GM18870 (cell line): ENCODE data around the gene POLD2.

Experiments used
- ATAC-seq: cut with Tn5 transposase; IDR thresholded peaks from one replicate; pipeline ENCODE4 v1.9.1; 2021; ENCODE audit warnings: moderate library complexity; ENCODE audit not compliant: unreplicated experiment

POLD2 gene

DNA sequence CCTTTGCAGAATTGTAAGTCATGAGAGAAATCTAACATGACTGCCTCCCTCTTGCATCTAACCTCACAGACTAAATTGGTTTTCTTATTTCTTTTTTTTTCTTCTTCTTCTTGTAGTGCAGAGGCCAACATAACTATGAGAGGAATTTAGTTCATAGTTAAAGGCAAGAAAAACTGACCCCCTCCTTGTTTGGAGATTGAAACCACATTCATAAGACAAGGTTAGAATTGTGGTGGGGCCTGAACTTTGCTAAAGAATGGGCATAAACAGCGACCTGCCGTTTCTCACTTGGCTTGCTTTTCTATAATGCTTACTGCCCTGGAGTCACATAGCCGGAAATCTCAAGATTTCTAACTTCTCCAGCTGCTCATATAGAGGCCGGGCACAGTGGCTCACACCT is 38.6 kb downstream of the POLD2 start:
- no peak for ATAC-seq

DNA sequence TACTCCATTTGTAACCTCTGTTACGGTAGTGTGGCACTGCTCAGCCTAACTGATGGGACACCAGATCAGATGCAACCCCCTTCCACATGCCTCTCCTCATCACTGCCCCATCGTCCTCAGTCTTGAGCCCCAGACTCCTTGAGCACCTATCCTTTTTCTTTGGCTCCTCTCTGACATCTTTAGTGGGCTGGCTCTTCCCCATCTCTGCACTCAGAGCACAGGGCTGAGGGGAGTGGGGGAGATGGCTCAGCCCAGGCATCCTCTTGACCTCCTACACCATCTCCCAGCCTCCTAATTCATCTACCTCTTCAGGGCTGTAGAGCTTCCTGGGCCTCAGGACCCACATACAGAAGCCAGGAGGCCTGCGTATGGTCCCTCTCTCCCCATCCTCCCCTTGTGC is 39.6 kb downstream of the POLD2 start:
- ATAC-seq = no peak

DNA sequence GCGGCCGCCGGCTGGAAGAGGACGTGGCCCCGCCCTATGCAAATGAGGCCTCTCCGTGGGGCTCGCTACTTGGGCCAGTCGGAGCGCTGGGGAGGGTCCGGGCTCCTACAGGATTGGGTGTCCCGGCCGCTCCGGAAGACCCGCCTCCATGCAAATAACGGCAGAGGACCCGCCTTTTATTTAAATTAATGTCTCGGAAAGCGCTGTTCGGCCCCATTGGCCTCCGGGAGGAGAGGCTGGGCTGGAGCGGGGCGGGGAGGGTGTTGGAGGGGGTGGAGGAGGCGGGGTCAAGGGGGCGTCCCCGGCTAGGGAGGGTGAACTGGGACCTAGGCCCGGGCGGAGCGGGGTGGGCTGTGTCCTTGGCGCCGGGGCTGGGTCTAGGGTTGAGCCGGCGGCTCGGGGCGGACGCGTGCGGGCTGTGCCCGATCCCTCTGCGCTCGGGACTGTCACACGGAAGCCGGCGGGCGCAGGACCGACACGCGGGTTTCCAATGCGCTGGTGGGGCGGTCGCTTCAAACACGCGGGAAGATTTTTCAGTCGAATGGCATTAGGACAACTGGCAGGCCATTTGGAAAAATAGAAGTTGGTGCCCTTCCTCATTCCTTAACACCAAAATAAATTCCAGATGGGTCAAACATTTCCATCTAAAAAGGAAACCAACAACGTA is 40.7 kb downstream of the POLD2 start:
- peak; percentile 86 for ATAC-seq

- ATAC-seq = no peak
These were observed 42.0 kb downstream of the POLD2 start for GRCh38 chr7:44081266-44081748.

DNA sequence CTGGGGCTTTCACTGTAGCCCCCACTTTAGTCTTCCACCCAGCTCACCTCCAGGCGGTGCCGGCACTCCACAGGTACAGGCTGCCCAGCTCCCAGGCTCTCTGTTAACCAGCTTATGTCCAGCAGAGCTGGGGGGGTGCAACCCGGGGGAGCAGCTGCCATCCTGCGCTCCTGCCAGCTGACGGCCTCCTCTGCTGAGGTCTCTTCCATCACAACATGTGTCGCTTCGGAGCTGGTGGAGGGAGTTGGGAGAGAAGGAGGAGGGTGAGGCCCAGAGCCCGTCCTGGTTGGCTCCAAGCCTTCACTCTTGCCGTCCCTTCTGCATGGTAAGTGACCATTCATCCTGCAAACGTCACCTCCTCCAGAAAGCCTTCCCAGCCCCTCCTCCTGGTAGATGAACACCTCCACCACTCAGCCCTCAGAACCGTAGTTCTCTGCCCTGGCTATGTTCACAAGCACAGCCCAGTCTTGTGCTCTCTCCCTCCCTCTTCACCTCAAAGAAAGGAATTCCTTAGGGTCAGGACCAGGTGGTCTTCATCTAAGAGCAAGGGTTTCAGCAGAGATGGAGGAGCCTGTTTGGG is 42.6 kb downstream of the POLD2 start:
- no peak for ATAC-seq

DNA sequence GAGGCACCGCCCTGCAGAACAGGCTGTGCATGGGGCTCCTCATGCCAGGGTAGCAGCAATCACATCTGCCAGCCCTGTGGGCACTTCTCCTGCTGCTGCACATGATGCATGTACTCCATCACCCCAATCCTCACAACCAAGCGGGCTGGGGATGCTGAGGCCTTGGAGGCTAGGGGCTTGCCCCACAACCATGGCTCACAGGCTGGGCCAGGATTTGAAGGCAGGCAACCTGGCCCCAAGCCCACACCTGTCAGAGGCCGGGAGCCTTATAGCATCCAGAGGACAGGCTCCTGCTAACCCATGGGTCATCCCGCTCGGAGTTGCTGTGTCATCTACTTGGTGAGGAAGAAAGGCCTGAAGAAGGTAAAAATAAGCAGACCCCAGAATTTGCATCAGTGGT is 43.2 kb downstream of the POLD2 start:
- ATAC-seq = no peak

GRCh38 chr7:44079331-44080021 is 43.9 kb downstream of the POLD2 start:
- ATAC-seq = no peak

DNA sequence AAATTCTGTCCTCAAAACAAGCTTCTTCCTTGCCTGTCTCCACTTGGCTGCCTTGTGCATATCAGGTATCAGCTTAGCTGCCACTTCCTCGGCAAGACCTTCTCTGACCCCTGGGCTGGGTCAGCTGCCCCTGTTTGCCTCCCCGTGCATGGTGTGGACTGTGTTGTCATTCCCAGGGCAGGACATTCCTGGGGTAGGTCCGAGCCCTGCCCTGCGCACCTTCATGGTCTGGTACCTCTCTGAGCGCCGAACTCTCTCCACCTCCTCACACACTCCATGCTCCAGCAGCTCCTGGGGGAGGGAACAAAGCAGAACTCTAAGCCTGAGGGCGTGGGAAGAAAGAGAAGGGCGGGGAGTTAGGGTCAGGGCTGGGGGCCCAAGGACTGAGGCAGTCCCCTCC is 44.8 kb downstream of the POLD2 start:
- no peak for ATAC-seq

- ATAC-seq = no peak
These were observed 45.7 kb downstream of the POLD2 start for GRCh38 chr7:44077681-44078091.

GRCh38 chr7:44077061-44077460 is 46.3 kb downstream of the POLD2 start:
- ATAC-seq = no peak

GRCh38 chr7:44076101-44076895 is 47.0 kb downstream of the POLD2 start:
- ATAC-seq = no peak

- ATAC-seq = no peak
These were observed 47.9 kb downstream of the POLD2 start for GRCh38 chr7:44075296-44076075.

DNA sequence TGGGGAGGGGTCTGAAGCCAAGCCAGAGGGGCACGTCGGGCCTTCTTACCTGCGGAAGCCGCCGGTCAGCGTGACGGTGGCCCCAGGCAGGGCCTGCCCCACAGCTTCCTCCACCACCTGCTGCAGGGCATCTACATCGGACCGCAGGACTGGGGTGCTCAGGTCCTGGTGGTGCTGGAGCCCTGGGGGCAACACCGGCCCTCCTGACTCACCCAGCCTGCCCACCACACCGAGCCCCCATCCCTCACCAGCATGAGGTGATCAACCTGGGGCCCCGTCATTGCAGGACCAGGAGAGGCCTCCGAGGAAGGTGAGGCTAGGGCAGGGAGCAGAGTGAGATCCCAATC is 49.0 kb downstream of the POLD2 start:
- ATAC-seq = no peak

- no peak for ATAC-seq
These were observed 49.5 kb downstream of the POLD2 start for GRCh38 chr7:44073664-44074348.

GRCh38 chr7:44072364-44073231 is 50.8 kb downstream of the POLD2 start:
- no peak for ATAC-seq

GRCh38 chr7:44071726-44072363 is 51.5 kb downstream of the POLD2 start:
- ATAC-seq = no peak

DNA sequence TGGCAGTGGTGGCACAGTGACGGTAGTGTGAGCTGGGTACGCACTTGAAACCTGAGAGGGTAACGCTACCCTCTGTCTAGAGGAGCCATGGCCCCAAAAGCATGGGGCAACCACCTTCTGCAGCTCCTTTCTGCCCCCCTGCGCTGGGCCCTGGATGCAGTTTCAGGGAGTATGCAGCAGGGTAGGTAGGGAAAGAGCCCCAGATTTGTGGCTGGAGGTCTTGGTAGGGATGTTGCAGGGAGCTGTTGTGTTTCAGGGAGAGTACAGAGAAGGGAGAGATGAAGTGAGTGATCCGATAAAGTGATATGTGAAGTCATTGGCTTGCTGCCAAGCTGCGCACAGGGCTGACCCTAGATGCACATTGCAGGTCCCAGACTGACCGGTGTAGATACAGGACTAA is 55.3 kb downstream of the POLD2 start:
- no peak for ATAC-seq

GRCh38 chr7:44067064-44067951 is 56.0 kb downstream of the POLD2 start:
- no peak for ATAC-seq
